Colonic mucosa (tissue), 4 donors: ENCODE measurements around the gene TMEM161B. TPM values are rescaled to one million over a fixed set of nuclear protein-coding genes. Genes with fewer than 3 reads are reported as not detected.

Experiments
- DNase-seq: peaks from one replicate; pipeline ENCODE4 v3.0.0-alpha.2; 2020
- H3K27ac ChIP-seq: fragments of 200-600 bp; one replicate; pipeline ENCODE4 v1.8.0; 2021
- H3K27me3 ChIP-seq: fragments of 200-600 bp; one replicate; pipeline ENCODE4 v1.8.0; 2021
- H3K36me3 ChIP-seq: fragments of 200-600 bp; one replicate; pipeline ENCODE4 v1.8.0; 2021
- H3K4me1 ChIP-seq: fragments of 200-600 bp; one replicate; pipeline ENCODE4 v1.8.0; 2021; ENCODE audit warnings: mild to moderate bottlenecking
- H3K4me3 ChIP-seq: fragments of 200-600 bp; one replicate; pipeline ENCODE4 v1.8.0; 2021
- H3K9ac ChIP-seq, 2 donors: one replicate each; pipeline ENCODE4 v1.7.0; 2013; ENCODE audit warnings: control low read depth in 2 of 2, low read depth in 2 of 2, low read length in 2 of 2
- H3K9me3 ChIP-seq: fragments of 200-600 bp; one replicate; pipeline ENCODE4 v1.8.0; 2021
- CTCF ChIP-seq: fragments of 200-600 bp; IDR thresholded peaks from one replicate; pipeline ENCODE4 v1.8.0; 2022; ENCODE audit warnings: antibody characterized with exemption, mild to moderate bottlenecking
- intact Hi-C: fragments of 100-400 bp; cut with DNase I; formaldehyde crosslinking; loops from one replicate; pipeline ENCODE4 v1.14.1; 2022
- total RNA-seq, 2 donors: library from RNA; stranded (reverse); fragmentation: NEBNext Ultra II Directional in 1 of 2; extraction: Animal tissue kit (Norgen Biotek cat#: 25700) in 1 of 2; gene quantifications; one replicate each; pipeline ENCODE4 v1.2.1, GENCODE V29; 2021
- donor health status: healthy.
- donor health status: DM: no; HTN: no; CAD: no.
- donor health status: DM: no; HTN: no; CAD: no.

The TMEM161B gene
- total RNA-seq, 2 donors from 2014 or later: 18.6 to 20.8 TPM

- no peaks in the 10 kb centered on the region for H3K4me1 ChIP-seq
- no peaks in the 10 kb centered on the region for H3K36me3 ChIP-seq
- no peak overlapping the region for H3K27ac ChIP-seq
- H3K27me3 ChIP-seq: no peaks in the 10 kb centered on the region
- intact Hi-C loops: no loop called here
- H3K9ac ChIP-seq: no peak overlapping the region
- no peak for DNase-seq
- H3K9me3 ChIP-seq: no peaks in the 10 kb centered on the region
- no peak for TF ChIP-seq CTCF
- no peak overlapping the region for H3K4me3 ChIP-seq
Observed at GRCh38 chr5:88258636-88259035, 10.0 kb downstream of the TMEM161B start.

GRCh38 chr5:88256872-88257271, 11.8 kb downstream of the TMEM161B start:
- no peak for DNase-seq
- H3K27ac ChIP-seq: no peak overlapping the region
- H3K9ac ChIP-seq: no peak overlapping the region
- no peaks in the 10 kb centered on the region for H3K9me3 ChIP-seq
- H3K27me3 ChIP-seq: no peaks in the 10 kb centered on the region
- no peaks in the 10 kb centered on the region for H3K4me1 ChIP-seq
- H3K4me3 ChIP-seq: no peak overlapping the region
- TF ChIP-seq CTCF: no peak
- H3K36me3 ChIP-seq: no peaks in the 10 kb centered on the region
- intact Hi-C loops: no loop called here

GRCh38 chr5:88256037-88256436, 12.6 kb downstream of the TMEM161B start:
- no peak for TF ChIP-seq CTCF
- Histone ChIP-seq H3K4me1 (no peaks in the 10 kb centered on the region), H3K36me3 (no peaks in the 10 kb centered on the region), H3K9me3 (no peaks in the 10 kb centered on the region), H3K27ac (no peak overlapping the region), H3K4me3 (no peak overlapping the region), H3K9ac (no peak overlapping the region), H3K27me3 (no peaks in the 10 kb centered on the region)
- intact Hi-C loops: no loop called here
- no peak for DNase-seq

DNA sequence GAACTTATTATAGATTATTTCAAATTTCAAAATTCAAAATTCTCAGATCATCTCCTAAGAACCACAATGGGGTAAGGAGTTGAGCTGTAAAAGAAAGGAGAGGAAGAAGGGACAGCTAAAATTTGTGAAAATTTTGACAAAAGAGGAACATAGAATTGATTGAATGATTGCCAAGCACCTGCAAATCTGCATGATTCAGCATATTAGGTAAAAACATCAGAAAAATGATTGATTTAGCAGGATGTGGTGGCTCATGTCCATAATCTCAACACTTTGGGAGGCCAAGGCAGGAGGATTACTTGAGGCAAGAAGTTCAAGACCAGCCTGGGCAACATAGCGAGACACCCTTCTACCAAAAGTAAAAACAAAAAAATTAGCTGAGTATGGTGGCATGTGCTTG, 14.3 kb downstream of the TMEM161B start:
- H3K27me3 ChIP-seq: no peaks in the 10 kb centered on the region
- no peaks in the 10 kb centered on the region for H3K4me1 ChIP-seq
- no peaks in the 10 kb centered on the region for H3K36me3 ChIP-seq
- no peak overlapping the region for H3K27ac ChIP-seq
- H3K9ac ChIP-seq: no peak overlapping the region
- H3K4me3 ChIP-seq: no peak overlapping the region
- TF ChIP-seq CTCF: no peak
- intact Hi-C loops: no loop called here
- no peak for DNase-seq
- H3K9me3 ChIP-seq: no peaks in the 10 kb centered on the region

DNA sequence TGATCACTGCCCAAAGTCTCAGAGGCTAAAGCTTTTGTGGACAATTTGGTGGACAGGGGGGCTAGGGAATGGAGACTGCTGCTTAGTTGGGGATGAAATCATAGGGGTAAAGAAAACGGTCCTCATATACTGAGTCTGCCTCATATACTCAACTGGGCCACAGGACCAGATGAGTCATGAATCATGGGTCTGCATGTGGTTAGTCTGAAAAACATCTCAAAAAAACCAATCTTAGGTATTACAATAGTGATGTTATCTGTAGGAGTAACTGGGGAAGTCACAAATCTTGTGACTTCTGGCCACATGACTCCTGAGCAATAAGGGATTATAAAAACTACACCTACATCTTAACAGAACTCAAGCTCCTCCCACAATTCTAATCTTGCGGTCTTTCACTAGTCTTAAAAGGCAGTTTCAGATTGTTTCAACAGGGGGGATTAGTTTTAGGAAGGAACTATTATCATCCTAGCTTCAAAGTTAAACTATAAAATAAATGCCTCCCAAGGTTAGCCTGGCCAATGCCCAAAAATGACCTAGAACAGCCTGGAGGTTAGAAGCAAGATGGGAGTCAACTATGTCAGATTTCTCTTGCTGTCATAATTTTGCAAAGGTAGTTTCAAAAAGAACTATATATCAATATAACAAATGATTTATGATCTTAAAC, 17.5 kb downstream of the TMEM161B start:
- TF ChIP-seq CTCF: no peak
- Histone ChIP-seq H3K27me3 (no peaks in the 10 kb centered on the region), H3K9ac (no peak overlapping the region), H3K9me3 (no peaks in the 10 kb centered on the region), H3K4me1 (no peaks in the 10 kb centered on the region), H3K4me3 (no peak overlapping the region), H3K27ac (no peak overlapping the region), H3K36me3 (no peaks in the 10 kb centered on the region)
- intact Hi-C loops: no loop called here
- no peak for DNase-seq
